ENCODE data around the gene PFDN6.
"Not testable (repeated sequence)": the region's sequence is repeated elsewhere in the genome, so short reads cannot be mapped to it uniquely, and the experiment has no call there.

The PFDN6 gene

GRCh38 chr6:33273924-33274902 lies 15.2 kb upstream of the PFDN6 start:
- no peak for DNase-seq

- not testable (repeated sequence) for DNase-seq
Measured at GRCh38 chr6:33275795-33276580, 13.4 kb upstream of the PFDN6 start.

- DNase-seq, result no peak
Measured at GRCh38 chr6:33276581-33276863, 12.9 kb upstream of the PFDN6 start.

- DNase-seq, result peak; percentile 75
Measured at GRCh38 chr6:33276864-33277662, 12.3 kb upstream of the PFDN6 start, which contains the start of gene B3GALT4. B3GALT4 (plus strand) TSS chr6:33277123; CDS start chr6:33277420, 297 bp downstream.

GRCh38 chr6:33277663-33278391 lies 11.6 kb upstream of the PFDN6 start:
- DNase-seq, result peak; percentile 30

- DNase-seq, result no peak
Measured at GRCh38 chr6:33278392-33278741, 11.0 kb upstream of the PFDN6 start.

GRCh38 chr6:33278810-33279209 lies 10.6 kb upstream of the PFDN6 start:
- DNase-seq, result no peak

GRCh38 chr6:33279257-33279695 lies 10.1 kb upstream of the PFDN6 start:
- DNase-seq, result no peak

DNA sequence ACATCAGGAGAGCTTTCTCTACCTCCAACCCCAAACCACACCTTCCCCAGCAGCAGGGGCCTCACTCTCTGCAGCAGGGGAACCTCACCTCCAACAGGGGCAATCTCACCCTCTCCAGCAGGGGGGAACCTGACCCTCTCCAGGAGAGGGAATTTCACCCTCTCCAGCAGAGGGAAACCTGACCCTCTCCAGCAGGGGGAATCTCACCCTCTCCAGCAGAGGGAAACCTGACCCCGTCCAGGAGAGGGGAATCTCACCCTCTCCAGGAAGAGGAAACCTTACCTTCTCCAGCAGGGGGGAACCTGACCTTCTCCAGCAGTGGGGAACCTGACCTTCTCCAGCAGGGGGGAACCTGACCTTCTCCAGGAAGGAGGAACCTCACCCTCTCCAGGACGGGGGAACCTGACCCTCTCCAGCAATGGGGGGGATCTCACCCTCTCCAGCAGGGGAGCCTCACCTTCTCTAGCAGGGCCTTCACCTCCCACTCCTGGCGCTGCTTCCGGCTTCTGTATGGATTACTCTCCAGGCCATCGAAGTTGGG lies 9.4 kb upstream of the PFDN6 start:
- no peak for DNase-seq

DNA sequence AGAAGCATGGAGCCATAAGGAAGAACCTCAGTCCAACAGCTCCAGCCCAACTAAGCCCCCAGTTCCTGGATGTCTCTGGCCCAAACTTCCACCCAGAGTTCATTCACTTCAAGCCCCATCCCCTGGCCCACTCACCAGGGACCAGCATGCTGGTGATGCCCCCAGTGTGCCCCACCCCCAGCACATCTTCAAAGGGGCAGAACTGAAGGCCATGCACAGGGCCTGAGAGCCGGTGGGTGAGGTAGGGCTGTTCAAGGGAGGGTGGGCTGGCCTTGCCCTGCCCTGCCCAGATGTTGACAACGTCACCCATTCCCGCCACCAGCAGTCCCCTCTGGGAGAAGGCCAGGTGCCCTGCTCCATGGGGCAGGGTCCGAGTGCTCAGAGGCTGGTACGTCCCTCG lies 8.9 kb upstream of the PFDN6 start:
- no peak for DNase-seq

DNA sequence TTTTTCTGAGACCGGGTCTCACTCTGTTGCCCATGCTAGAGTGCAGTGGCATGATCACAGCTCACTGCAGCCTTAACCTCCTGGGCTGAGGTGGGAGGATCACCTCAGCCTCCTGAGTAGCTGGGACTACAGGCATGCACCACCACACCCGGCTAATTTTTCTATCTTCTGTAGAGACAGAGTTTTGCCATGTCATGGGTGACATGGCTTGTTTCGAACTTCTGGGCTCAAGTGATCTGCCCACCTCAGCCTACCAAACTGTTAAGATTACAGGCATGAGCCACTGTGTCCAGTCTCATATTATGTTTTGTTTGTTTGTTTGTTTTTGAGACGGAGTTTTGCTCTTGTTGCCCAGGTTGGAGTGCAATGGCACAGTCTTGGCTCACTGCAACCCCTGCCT lies 4.2 kb upstream of the PFDN6 start:
- not testable (repeated sequence) for DNase-seq

GRCh38 chr6:33286946-33287914 lies 2.2 kb upstream of the PFDN6 start:
- DNase-seq, result no peak

- no peak for DNase-seq
Measured at GRCh38 chr6:33288141-33288920, 1.1 kb upstream of the PFDN6 start.

- DNase-seq, result no peak
Measured at GRCh38 chr6:33289784-33290315, 449 bp downstream of the PFDN6 start.

- no peak for DNase-seq
Measured at GRCh38 chr6:33290459-33290858, 1.1 kb downstream of the PFDN6 start.

- no peak for DNase-seq
Measured at GRCh38 chr6:33292996-33293682, 3.7 kb downstream of the PFDN6 start.

DNA sequence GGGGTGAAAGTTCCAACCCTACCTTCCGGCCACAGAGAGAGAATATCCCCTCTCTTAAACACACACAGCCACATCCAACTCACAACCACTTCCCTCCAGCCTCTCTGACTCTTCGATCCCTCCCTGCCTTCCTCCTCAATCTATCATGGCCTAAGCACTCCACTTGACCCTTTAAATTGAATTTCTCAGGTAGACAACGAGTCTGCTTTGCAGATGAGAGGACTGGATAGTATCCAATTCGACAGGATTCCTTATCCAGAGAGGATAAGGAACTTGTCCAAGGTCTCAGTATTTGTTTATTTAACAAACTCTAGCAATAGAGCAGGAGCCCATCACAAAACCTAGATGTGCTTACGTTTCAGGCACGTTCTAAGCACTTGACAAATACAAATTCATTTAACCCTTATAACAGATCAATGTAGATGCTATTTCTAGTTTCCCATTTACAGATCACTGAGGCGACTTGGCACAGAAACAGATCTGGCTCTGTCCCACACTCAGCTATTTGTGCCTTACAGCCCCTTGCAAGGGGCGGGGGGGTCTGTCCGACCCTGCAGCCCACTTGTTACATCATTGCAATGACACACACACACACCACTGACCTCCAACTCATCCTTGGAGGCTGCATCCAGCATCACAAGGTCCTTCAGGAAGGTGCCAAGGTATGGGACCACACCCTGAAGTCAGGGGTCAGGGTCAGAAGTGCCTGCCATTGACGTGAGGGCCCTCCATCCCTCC lies 4.9 kb downstream of the PFDN6 start:
- DNase-seq, result no peak

- DNase-seq, result no peak
Measured at GRCh38 chr6:33295621-33296369, 6.4 kb downstream of the PFDN6 start.

Data from CD4-positive, alpha-beta T cell treated with Interleukin-4 for 4 hours (primary cell).